CD4-positive, alpha-beta T cell (primary cell): ENCODE measurements around the gene UBE2F. TPM values are rescaled to one million over a fixed set of nuclear protein-coding genes. Genes with fewer than 3 reads are reported as not detected.
A peak's percentile ranks its signal among the peaks of the same experiment; 100 is the strongest.
"Not testable (repeated sequence)": the region's sequence is repeated elsewhere in the genome, so short reads cannot be mapped to it uniquely, and the experiment has no call there.

Experiments
- ATAC-seq: fragments of 200-7000 bp; cut with Tn5 transposase; one replicate; pipeline ENCODE4 v1.10.0; 2022; ENCODE audit warnings: mild to moderate bottlenecking; ENCODE audit not compliant: poor library complexity
- CTCF ChIA-PET: fragments of 350-600 bp; sonication (Branson Sonifier 250); formaldehyde crosslinking; loops from one replicate; lab custom pipeline; 2021; ENCODE audit warnings: antibody characterized with exemption, inconsistent platforms; lab: Charles Lee
- POLR2A ChIA-PET: fragments of 350-600 bp; sonication (Branson Sonifier 250); formaldehyde crosslinking; loops from one replicate; lab custom pipeline; 2021; ENCODE audit warnings: antibody characterized with exemption, inconsistent platforms; lab: Charles Lee
- DNase-seq, 14 experiments: peaks; one replicate each; pipeline ENCODE4 v3.0.0-alpha.2; 2013 to 2020; ENCODE audit warnings: mixed read lengths in 2 of 14
- H3K27ac ChIP-seq, 2 donors: one replicate each; pipeline versions ENCODE4 v1.5.1 to v1.7.0; 2013; ENCODE audit warnings: low read length in 2 of 2, low read depth in 1 of 2, mild to moderate bottlenecking in 1 of 2
- H3K27me3 ChIP-seq, 2 experiments: 1 replicate in 1 of 2; 2 replicates in 1 of 2; pipeline versions ENCODE4 v1.6.1 to v1.7.0; 2013; ENCODE audit warnings: low read length in 2 of 2, control low read depth in 1 of 2, mild to moderate bottlenecking in 1 of 2, moderate library complexity in 1 of 2; ENCODE audit not compliant: insufficient read depth in 2 of 2, control insufficient read depth in 1 of 2
- H3K36me3 ChIP-seq: one replicate; pipeline ENCODE4 v1.6.1; 2013; ENCODE audit warnings: low read length, control low read depth; ENCODE audit not compliant: insufficient read depth
- H3K4me1 ChIP-seq: one replicate; pipeline ENCODE4 v1.6.1; 2013; ENCODE audit warnings: low read length, control low read depth; ENCODE audit not compliant: insufficient read depth
- H3K4me3 ChIP-seq: one replicate; pipeline ENCODE4 v1.5.1; 2013; ENCODE audit warnings: mild to moderate bottlenecking, low read length, moderate library complexity
- H3K9me3 ChIP-seq, 2 experiments: 1 replicate in 1 of 2; 2 replicates in 1 of 2; pipeline versions ENCODE4 v1.6.1 to v1.7.0; 2013; ENCODE audit warnings: low read length in 2 of 2, mild to moderate bottlenecking in 2 of 2, control low read depth in 1 of 2, moderate library complexity in 1 of 2; ENCODE audit not compliant: control insufficient read depth in 1 of 2, insufficient read depth in 1 of 2
- H3K27ac Mint-ChIP-seq: one replicate; pipeline ENCODE4 v1.8.0; 2020; ENCODE audit warnings: mixed read lengths
- H3K27me3 Mint-ChIP-seq: one replicate; pipeline ENCODE4 v1.8.0; 2021; ENCODE audit warnings: mixed read lengths
- H3K36me3 Mint-ChIP-seq: one replicate; pipeline ENCODE4 v1.8.0; 2021; ENCODE audit warnings: low read depth, mixed read lengths
- H3K4me1 Mint-ChIP-seq: one replicate; pipeline ENCODE4 v1.8.0; 2021; ENCODE audit warnings: low read depth, mixed read lengths
- H3K4me3 Mint-ChIP-seq: one replicate; pipeline ENCODE4 v1.8.0; 2020; ENCODE audit warnings: mild to moderate bottlenecking, mixed read lengths
- H3K9me3 Mint-ChIP-seq: one replicate; pipeline ENCODE4 v1.8.0; 2020; ENCODE audit warnings: mixed read lengths
- intact Hi-C, 2 experiments: fragments of 100-400 bp; cut with DNase I in 1 of 2; cut with micrococcal nuclease in 1 of 2; formaldehyde crosslinking; loops; one replicate each; pipeline versions ENCODE4 v1.15.1 to v1.9.0; 2023 to 2025; cut with DNase I, micrococcal nuclease
- total RNA-seq, 174 experiments: library from RNA in 2 of 174; stranded (reverse) in 2 of 174; gene quantifications; one replicate each; pipeline ENCODE4 v1.2.3 and lab custom pipeline; 2021 to 2026
- TF ChIP-seq, protein P1 (sequence below): fragments of 200-600 bp; IDR thresholded peaks from one replicate; pipeline ENCODE4 v1.8.0; 2022; ENCODE audit warnings: antibody characterized with exemption, mild to moderate bottlenecking

The UBE2F gene
- total RNA-seq, 2 experiments from 2014 or later = 23.2 to 27.4 TPM

DNA sequence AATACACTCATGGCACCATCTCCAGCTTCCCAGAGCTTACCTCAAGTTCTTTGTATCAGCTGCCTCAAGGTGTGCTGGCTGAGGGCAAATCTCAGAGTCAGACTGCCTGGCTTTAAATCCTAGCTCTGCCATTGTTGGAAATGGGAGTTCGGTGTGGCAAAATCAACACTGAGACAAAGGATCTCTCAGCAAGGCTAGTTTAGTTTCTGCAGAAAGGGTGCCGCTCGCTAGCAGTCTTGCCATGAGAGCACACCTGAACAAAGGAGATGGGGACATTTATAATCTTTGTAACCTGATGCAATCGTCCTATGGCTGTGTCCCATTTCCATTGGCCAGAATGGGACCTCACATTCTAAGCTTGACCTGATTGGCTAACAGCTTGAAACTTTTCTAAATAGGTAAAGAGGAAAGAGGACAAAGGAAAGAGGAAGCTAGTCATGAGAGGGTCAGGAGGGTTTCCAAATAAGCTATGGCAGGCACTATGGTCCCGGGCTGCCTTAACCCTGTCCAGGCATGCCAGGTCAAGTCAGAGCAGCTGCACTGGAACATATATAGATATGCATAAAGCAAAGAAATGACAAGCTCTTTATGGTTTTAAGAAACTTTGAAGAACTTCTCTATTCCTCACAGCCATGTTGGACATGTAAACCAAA, 4.3 kb upstream of the UBE2F start:
- peaks cover 9% of the 10 kb centered on the region for H3K4me1 ChIP-seq
- peaks cover under 1% of the 10 kb centered on the region for H3K36me3 Mint-ChIP-seq
- H3K4me1 Mint-ChIP-seq = peaks cover 3% of the 10 kb centered on the region
- ChIA-PET CTCF (no interaction called here), POLR2A (no interaction called here)
- H3K9me3 Mint-ChIP-seq = peaks cover 8% of the 10 kb centered on the region
- DNase-seq = no peak
- peaks cover 3% of the 10 kb centered on the region for H3K27me3 Mint-ChIP-seq
- H3K27ac ChIP-seq = no peak overlapping the region
- H3K4me3 Mint-ChIP-seq = peak overlapping the region; percentile 15
- no peak overlapping the region for H3K27ac Mint-ChIP-seq
- H3K9me3 ChIP-seq = peaks cover 17 to 21% of the 10 kb centered on the region in 2 experiments
- H3K4me3 ChIP-seq = no peak overlapping the region
- intact Hi-C loops = loop anchor here in 1 of 2 experiments (1.0 to 10.0 kb wide), 3 partner anchors 39 to 272 kb away; no protein-coding TSS in a partner anchor
- TF ChIP-seq, protein P1, sequence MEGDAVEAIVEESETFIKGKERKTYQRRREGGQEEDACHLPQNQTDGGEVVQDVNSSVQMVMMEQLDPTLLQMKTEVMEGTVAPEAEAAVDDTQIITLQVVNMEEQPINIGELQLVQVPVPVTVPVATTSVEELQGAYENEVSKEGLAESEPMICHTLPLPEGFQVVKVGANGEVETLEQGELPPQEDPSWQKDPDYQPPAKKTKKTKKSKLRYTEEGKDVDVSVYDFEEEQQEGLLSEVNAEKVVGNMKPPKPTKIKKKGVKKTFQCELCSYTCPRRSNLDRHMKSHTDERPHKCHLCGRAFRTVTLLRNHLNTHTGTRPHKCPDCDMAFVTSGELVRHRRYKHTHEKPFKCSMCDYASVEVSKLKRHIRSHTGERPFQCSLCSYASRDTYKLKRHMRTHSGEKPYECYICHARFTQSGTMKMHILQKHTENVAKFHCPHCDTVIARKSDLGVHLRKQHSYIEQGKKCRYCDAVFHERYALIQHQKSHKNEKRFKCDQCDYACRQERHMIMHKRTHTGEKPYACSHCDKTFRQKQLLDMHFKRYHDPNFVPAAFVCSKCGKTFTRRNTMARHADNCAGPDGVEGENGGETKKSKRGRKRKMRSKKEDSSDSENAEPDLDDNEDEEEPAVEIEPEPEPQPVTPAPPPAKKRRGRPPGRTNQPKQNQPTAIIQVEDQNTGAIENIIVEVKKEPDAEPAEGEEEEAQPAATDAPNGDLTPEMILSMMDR = no peak
- H3K27me3 ChIP-seq = no peaks in the 10 kb centered on the region
- no peaks in the 10 kb centered on the region for H3K36me3 ChIP-seq
- ATAC-seq = no peak

DNA sequence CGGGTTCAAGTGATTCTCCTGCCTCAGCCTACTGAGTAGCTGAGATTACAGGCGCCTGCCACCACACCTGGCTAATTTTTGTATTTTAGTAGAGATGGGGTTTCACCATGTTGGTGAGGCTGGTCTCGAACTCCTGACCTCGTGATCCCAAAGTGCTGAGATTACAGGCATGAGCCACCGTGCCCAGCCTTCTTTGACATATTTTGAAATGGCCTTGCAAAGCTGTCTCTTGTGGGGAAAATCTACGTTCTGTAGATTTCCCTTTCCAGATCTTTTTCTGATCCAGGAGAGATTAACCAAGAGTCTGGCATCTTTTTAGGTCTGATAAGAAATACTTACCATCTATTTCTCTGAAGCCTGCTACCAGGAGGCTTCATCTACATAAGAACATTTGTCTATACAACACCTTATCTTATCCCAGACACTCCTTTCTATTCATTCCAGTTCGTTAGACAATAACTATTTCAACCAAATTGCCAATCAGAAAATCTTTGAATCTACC, 3.3 kb upstream of the UBE2F start:
- H3K27me3 Mint-ChIP-seq, CTCF ChIA-PET, H3K4me3 ChIP-seq, H3K27ac ChIP-seq, H3K36me3 Mint-ChIP-seq, DNase-seq, POLR2A ChIA-PET, H3K9me3 Mint-ChIP-seq, H3K27me3 ChIP-seq, H3K4me3 Mint-ChIP-seq, ATAC-seq, H3K36me3 ChIP-seq, H3K27ac Mint-ChIP-seq: not testable (repeated sequence)
- H3K4me1 ChIP-seq = peaks cover 19% of the 10 kb centered on the region
- H3K9me3 ChIP-seq = peaks cover 17 to 21% of the 10 kb centered on the region in 2 experiments
- peaks cover 11% of the 10 kb centered on the region for H3K4me1 Mint-ChIP-seq
- intact Hi-C loops = loop anchor here in 1 of 2 experiments (1.0 to 10.0 kb wide), 3 partner anchors 40 to 271 kb away; no protein-coding TSS in a partner anchor

DNA sequence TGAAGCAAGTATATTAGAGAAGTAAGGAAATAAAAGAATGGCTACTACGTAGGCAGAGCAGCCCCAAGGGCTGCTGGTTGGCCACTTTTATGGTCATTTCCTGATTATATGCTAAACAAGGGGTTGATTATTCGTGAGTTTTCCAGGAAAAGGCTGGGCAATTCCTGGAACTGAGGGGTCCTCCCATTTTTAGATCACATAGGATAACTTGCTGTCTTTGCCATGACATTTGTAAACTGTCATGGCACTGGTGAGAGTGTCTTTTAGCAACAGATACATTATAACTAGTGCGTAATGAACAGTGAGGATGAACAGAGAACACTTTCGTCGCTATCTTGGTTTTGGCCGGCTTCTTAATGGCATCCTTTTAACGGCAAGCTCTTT, 2.6 kb upstream of the UBE2F start:
- TF ChIP-seq, protein P1 = no peak
- Histone ChIP-seq H3K27ac (no peak overlapping the region), H3K27me3 (no peaks in the 10 kb centered on the region), H3K4me1 (peaks cover 23% of the 10 kb centered on the region), H3K9me3 (peaks cover 17 to 21% of the 10 kb centered on the region in 2 experiments), H3K4me3 (no peak overlapping the region), H3K36me3 (no peaks in the 10 kb centered on the region)
- DNase-seq = no peak
- no peak overlapping the region for H3K27ac Mint-ChIP-seq
- peaks cover 18% of the 10 kb centered on the region for H3K4me1 Mint-ChIP-seq
- CTCF ChIA-PET = no interaction called here
- no peak overlapping the region for H3K4me3 Mint-ChIP-seq
- ATAC-seq = no peak
- no peaks in the 10 kb centered on the region for H3K27me3 Mint-ChIP-seq
- POLR2A ChIA-PET = interaction anchor here (0.9 kb wide), 1 partner anchor 22 kb away, joined by 4 read pairs; no protein-coding TSS in a partner anchor
- intact Hi-C loops = loop anchor here in 1 of 2 experiments (10.0 kb wide), 2 partner anchors 259 to 271 kb away; no protein-coding TSS in a partner anchor
- H3K9me3 Mint-ChIP-seq = peaks cover 8% of the 10 kb centered on the region
- peaks cover 5% of the 10 kb centered on the region for H3K36me3 Mint-ChIP-seq
